Calu3 (cell line): ENCODE results near the gene SLC6A6. TPM values are rescaled to one million over a fixed set of nuclear protein-coding genes. Genes with fewer than 3 reads are reported as not detected.

Source experiments
- BruUV-seq: library from RNA; stranded (reverse); fragments of 400-500 nt; replicated peaks from 2 replicates; lab custom pipeline; 2021; lab: Mats Ljungman, UMichigan
- CTCF ChIA-PET: fragments of 300-600 bp; sonication (Branson Sonifier 250); formaldehyde crosslinking; loops from one replicate; lab custom pipeline; 2022; ENCODE audit warnings: antibody characterized with exemption; lab: Charles Lee
- DNase-seq: peaks from one replicate; pipeline ENCODE4 v3.0.0; 2022
- H3K27ac Mint-ChIP-seq: one replicate; pipeline ENCODE4 v1.8.0; 2022; ENCODE audit warnings: mixed read lengths; ENCODE audit not compliant: unreplicated experiment
- H3K27me3 Mint-ChIP-seq: one replicate; pipeline ENCODE4 v1.8.0; 2022; ENCODE audit warnings: mixed read lengths; ENCODE audit not compliant: unreplicated experiment
- H3K36me3 Mint-ChIP-seq: one replicate; pipeline ENCODE4 v1.8.0; 2022; ENCODE audit warnings: mild to moderate bottlenecking, moderate library complexity, mixed read lengths; ENCODE audit not compliant: insufficient read depth, unreplicated experiment
- H3K4me1 Mint-ChIP-seq: one replicate; pipeline ENCODE4 v1.8.0; 2022; ENCODE audit warnings: mild to moderate bottlenecking, low read depth, mixed read lengths; ENCODE audit not compliant: unreplicated experiment
- H3K4me3 Mint-ChIP-seq: one replicate; pipeline ENCODE4 v1.8.0; 2022; ENCODE audit warnings: mild to moderate bottlenecking, low read depth, moderate library complexity, mixed read lengths; ENCODE audit not compliant: unreplicated experiment
- H3K9me3 Mint-ChIP-seq: one replicate; pipeline ENCODE4 v1.8.0; 2022; ENCODE audit warnings: low read depth, mixed read lengths; ENCODE audit not compliant: unreplicated experiment
- CTCF ChIP-seq: fragments of 200-600 bp; IDR thresholded peaks from one replicate; pipeline ENCODE4 v1.8.0; 2022; ENCODE audit warnings: antibody characterized with exemption; ENCODE audit not compliant: unreplicated experiment
- intact Hi-C: fragments of 100-400 bp; cut with micrococcal nuclease; formaldehyde crosslinking; loops from one replicate; pipeline ENCODE4 v1.10.0; 2022; ENCODE audit not compliant: unreplicated experiment
- total RNA-seq: library from RNA; stranded (reverse); gene quantifications from 2 replicates; pipeline ENCODE4 v1.2.3, GENCODE V29; 2022

Gene SLC6A6
- total RNA-seq, 1 experiment from 2014 or later, result 46.3 TPM

GRCh38 chr3:14446988-14447570 is 44.7 kb downstream of the SLC6A6 start:
- no TSS peak for BruUV-seq
- H3K9me3 Mint-ChIP-seq, result no peaks in the 10 kb centered on the region
- no peak overlapping the region for H3K4me3 Mint-ChIP-seq
- CTCF ChIA-PET, result no interaction called here
- no peak for TF ChIP-seq CTCF
- no peaks in the 10 kb centered on the region for H3K27me3 Mint-ChIP-seq
- H3K27ac Mint-ChIP-seq, result no peak overlapping the region
- intact Hi-C loops, result no loop called here
- peaks cover 44% of the 10 kb centered on the region for H3K36me3 Mint-ChIP-seq
- H3K4me1 Mint-ChIP-seq, result peaks cover 14% of the 10 kb centered on the region
- no peak for DNase-seq

GRCh38 chr3:14448063-14448462 is 45.7 kb downstream of the SLC6A6 start:
- no TSS peak for BruUV-seq
- Mint-ChIP-seq H3K4me3 (no peak overlapping the region), H3K4me1 (peaks cover 24% of the 10 kb centered on the region), H3K27ac (no peak overlapping the region), H3K36me3 (peaks cover 54% of the 10 kb centered on the region), H3K9me3 (no peaks in the 10 kb centered on the region), H3K27me3 (no peaks in the 10 kb centered on the region)
- CTCF ChIA-PET, result interaction anchor here (0.6 kb wide), 1 partner anchor 60 kb away, joined by 3 read pairs; no protein-coding TSS in a partner anchor
- DNase-seq, result no peak
- intact Hi-C loops, result no loop called here
- no peak for TF ChIP-seq CTCF

GRCh38 chr3:14448756-14449727 is 46.6 kb downstream of the SLC6A6 start:
- no peaks in the 10 kb centered on the region for H3K9me3 Mint-ChIP-seq
- TF ChIP-seq CTCF, result no peak
- no peak overlapping the region for H3K27ac Mint-ChIP-seq
- H3K36me3 Mint-ChIP-seq, result peaks cover 62% of the 10 kb centered on the region
- no TSS peak for BruUV-seq
- no peaks in the 10 kb centered on the region for H3K27me3 Mint-ChIP-seq
- intact Hi-C loops, result no loop called here
- H3K4me1 Mint-ChIP-seq, result peaks cover 34% of the 10 kb centered on the region
- CTCF ChIA-PET, result no interaction called here
- H3K4me3 Mint-ChIP-seq, result no peak overlapping the region
- no peak for DNase-seq

- Mint-ChIP-seq H3K27me3 (no peaks in the 10 kb centered on the region), H3K27ac (no peak overlapping the region), H3K4me3 (no peak overlapping the region), H3K9me3 (no peaks in the 10 kb centered on the region), H3K36me3 (peaks cover 58% of the 10 kb centered on the region), H3K4me1 (peaks cover 45% of the 10 kb centered on the region)
- DNase-seq, result no peak
- no TSS peak for BruUV-seq
- TF ChIP-seq CTCF, result no peak
- CTCF ChIA-PET, result no interaction called here
- intact Hi-C loops, result no loop called here
Measured at GRCh38 chr3:14450506-14450905, 48.1 kb downstream of the SLC6A6 start.
